ENCODE measurements around the gene VIPR2. TPM values are rescaled to one million over a fixed set of nuclear protein-coding genes. Genes with fewer than 3 reads are reported as not detected.

VIPR2 gene
- total and polyA plus RNA-seq, 2 experiments from 2014 or later: 1.3 to 2.7 TPM

GRCh38 chr7:159147687-159148086 is 3.0 kb upstream of the VIPR2 start:
- H3F3A ChIP-seq (replicated peaks; ENCODE audit: low read depth): 0 out of 2 replicates have a peak, but pooled peaks cover 6% of the 10 kb centered on the region
- ATAC-seq (no peak), DNase-seq (ENCODE audit: low spot score) (peak; percentile 42)
- peaks cover 33% of the 10 kb centered on the region for H3K27me3 ChIP-seq (ENCODE audit: insufficient read depth)
- H3K4me1 Mint-ChIP-seq: peaks cover 3% of the 10 kb centered on the region; the same call in 2 of the 3 replicates
- TF ChIP-seq ETS1 (IDR thresholded peaks at IDR 0.05) (no peak), CTCF (conservative IDR thresholded peaks at IDR 0.05; ENCODE audit: low read depth in 2 of 2) (no peak), POLR2AphosphoS5 (IDR thresholded peaks at IDR 0.05; ENCODE audit: low read depth) (no peak), REST (IDR thresholded peaks at IDR 0.05; ENCODE audit: unreplicated experiment) (no peak), ZNF114 (CRISPR knock-in tag; IDR thresholded peaks at IDR 0.05) (no peak), NANOG (IDR thresholded peaks at IDR 0.05; ENCODE audit: borderline replicate concordance) (no peak), EZH2phosphoT487 (IDR thresholded peaks at IDR 0.05; ENCODE audit: unreplicated experiment) (no peak), JUNB (IDR thresholded peaks at IDR 0.05; ENCODE audit: unreplicated experiment) (no peak), ZNF331 (CRISPR knock-in tag; IDR thresholded peaks at IDR 0.05; ENCODE audit: low read depth) (no peak), EZH2 (IDR thresholded peaks at IDR 0.05; ENCODE audit: low read depth, unreplicated experiment) (no peak)
- H3K4me1 ChIP-seq (ENCODE audit: insufficient read depth): peaks cover 30% of the 10 kb centered on the region
- H3K9me3 Mint-ChIP-seq: peaks cover 45% of the 10 kb centered on the region
- H3K27me3 Mint-ChIP-seq (ENCODE audit: insufficient read depth, low read depth, poor library complexity): peaks cover 24% of the 10 kb centered on the region
- H3K27ac Mint-ChIP-seq: no peak overlapping the region
- 0 out of 3 replicates have a peak overlapping the region, but pooled peaks have one; percentile 12 for H3K4me3 Mint-ChIP-seq
- peak overlapping the region; percentile 63 for H3K4me2 ChIP-seq
- H2AFZ ChIP-seq: no peak overlapping the region
- H3K27ac ChIP-seq (ENCODE audit: low read depth): no peak overlapping the region
- H4K20me1 ChIP-seq (replicated peaks; ENCODE audit: insufficient read depth): peaks cover 3% of the 10 kb centered on the region; the same call in 1 of the 2 replicates
- H3K9me2 ChIP-seq (ENCODE audit: insufficient read depth): no peaks in the 10 kb centered on the region
- no peaks in the 10 kb centered on the region; the same call in 2 of the 3 replicates for H3K36me3 Mint-ChIP-seq (ENCODE audit: low read depth)
- no peaks in the 10 kb centered on the region for H3K36me3 ChIP-seq (ENCODE audit: insufficient read depth)
- H3K79me2 ChIP-seq (replicated peaks; ENCODE audit: insufficient read depth): no peaks in the 10 kb centered on the region
- peak overlapping the region; percentile 21; the same call in 1 of the 2 replicates for H3K4me3 ChIP-seq

Data from GM23338 (cell line).